IPS DF 4.7 (cell line): ENCODE measurements around the gene DLG1.

Experiments
- DNase-seq: peaks from one replicate; pipeline ENCODE4 v3.0.0-alpha.2; 2013; ENCODE audit warnings: low spot score; ENCODE audit errors: extremely low read depth

Gene DLG1

DNA sequence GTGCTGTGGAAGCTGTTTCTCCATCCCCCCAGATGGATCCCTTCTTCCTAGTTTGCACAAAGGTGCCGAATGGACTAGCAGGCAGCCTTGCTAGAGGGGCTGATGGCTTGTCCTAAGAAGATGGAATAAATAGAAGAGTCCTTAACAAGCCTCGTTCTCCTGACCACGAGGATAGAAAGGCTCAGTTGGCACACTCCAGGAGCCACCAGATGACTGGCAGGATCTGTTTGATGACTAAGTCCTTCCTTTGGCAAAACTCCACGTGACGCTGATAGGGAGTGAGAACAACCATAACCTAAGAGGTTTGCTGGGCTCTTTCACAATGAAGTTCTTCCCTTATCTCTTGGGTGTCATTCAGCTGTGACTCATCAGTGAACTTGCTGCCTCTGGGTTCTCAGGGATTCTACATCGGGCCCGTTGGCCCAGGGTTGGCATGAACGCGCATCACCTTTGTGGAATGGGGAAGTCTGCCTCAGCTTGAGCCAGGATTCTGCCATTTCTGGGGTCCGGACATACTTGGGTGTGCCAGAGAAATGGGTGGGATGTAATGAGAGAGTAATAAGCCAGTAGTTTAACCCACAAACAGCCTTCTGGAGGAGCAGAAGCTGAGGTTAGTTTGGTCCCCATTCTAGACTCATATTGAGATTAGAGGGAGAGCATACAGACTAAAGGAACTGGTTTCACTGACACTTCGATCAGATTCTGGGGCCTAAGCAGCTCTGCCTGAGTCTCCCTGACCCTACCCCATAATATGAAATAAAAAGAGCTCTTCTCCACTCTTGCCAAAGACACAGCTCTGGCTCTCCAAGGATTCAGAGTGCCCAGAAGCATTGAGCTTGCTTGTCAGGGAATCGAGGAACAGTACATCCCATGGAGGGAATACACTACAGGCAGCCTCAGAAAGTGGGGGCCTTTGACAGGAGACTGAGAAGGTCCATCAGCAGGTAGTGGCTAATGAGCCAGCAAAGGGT lies 266.8 kb downstream of the DLG1 start:
- DNase-seq = no peak

DNA sequence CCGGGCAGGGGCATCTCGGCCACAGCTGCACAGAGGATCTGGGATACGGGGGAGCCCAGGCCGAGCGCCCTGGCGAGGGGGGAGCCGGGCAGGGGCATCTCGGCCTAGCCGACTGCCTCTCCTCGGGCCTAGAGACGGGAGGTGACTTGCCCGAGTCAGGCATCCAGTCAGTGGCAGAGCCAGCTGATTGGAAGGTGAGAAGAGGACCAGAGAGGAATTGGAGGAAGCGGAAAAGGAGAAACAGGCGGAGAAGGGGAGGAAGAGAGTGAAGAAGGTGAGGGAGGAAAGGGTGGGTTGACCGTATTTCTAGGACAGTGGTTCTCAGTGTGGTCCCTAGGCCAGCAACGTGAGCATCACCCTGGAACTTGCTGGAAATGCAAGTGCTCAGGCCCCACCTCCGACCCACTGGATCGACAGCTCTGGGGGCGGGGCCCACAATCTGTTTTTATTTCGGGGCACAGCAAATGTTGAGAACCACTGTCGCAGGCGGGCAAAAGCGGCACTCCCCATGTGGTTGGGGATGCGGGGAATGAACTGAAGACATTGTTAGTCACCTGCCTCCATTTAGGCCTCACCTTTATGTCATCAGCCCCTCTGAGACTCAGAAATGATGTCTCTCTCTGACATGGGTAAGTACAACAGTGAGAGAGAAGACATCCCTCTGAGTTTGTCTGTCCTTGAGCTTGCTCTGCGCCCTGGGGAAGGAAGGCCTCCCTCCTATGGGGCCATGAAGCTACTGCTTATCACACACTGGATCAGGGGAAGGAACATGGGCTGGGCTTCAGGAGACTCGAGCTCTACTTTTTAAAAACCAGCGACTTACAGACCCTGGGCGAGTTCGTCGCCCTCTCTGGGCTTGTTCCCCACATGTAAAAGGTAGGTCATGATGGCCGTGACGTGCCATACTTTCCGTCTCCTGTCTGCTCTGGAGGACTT lies 267.8 kb downstream of the DLG1 start:
- DNase-seq = no peak

DNA sequence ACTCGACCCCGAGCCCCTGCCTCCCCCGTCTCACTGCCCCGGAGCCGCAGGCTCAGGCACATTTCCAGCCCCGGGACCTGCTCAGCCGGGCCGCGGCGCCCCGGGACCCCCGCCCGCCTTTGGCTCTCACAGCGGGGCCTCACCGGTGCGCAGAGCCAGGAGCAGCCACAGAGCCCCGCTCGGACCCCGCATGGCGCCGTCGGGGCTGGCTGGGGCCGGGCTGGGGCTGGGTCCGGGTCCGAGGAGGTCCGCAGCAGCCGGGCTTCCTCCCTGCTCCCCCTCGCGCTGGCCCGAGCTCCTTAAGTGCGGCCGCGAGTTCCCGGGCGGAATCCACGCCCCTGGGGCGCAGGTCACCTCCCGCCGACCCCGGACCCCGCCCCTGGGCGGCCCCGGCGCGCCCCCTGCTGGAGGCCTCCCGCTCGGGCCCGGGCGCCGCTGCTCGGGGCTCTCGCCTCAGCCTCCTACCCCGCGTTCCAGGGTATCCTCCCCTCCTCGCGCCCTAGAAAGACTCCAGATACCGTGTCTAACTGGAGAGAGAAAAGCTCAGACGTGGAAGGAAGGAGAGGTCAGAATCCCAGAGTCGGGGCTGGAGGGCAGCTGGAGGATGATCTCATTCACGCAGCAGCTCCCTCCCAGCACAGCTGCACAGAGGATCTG lies 268.8 kb downstream of the DLG1 start, which contains the start of gene MELTF:
TSS of gene MELTF (minus strand) at position 307 of the 657 bp plus-strand sequence. CDS start at position 192, 115 bp downstream.
- DNase-seq = no peak

DNA sequence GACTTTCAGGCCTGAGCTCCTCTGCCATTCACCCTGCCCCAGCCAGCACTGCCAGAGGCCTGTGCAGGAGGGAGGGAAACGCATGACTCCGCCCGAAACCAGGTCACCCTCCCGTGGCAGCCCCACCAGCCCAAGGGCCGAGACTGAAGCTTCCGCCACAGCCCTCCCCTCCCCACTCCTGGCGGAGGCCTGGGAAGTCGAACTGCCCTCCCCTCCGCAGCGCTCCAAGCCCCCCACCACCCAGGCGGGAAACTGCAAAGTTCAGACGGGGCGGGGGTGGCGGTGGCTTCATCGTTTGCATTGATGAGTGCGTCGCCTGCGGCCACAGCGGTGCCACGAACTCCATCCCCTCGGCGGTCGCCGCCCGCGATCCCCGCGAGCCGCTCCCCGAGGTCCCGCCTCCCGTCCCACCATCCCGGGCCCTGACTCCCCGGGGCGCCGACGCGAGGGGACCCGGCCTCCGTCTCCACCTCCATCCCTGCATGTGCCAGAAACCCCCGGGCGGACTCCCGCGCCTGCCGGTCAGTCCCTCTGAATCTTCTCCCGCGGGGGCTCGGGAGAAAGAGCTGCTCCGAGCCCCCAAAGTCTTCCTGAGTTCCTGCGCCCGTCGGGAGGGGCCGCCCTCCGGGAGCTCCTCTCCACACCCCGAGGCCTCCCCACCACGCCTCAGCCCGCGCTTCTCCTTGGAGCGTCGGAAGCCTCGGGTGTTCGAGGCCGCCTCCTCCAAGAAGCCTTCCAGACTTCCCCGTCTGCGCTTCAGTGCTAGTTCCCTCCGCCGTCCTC lies 269.5 kb downstream of the DLG1 start:
- DNase-seq = no peak

DNA sequence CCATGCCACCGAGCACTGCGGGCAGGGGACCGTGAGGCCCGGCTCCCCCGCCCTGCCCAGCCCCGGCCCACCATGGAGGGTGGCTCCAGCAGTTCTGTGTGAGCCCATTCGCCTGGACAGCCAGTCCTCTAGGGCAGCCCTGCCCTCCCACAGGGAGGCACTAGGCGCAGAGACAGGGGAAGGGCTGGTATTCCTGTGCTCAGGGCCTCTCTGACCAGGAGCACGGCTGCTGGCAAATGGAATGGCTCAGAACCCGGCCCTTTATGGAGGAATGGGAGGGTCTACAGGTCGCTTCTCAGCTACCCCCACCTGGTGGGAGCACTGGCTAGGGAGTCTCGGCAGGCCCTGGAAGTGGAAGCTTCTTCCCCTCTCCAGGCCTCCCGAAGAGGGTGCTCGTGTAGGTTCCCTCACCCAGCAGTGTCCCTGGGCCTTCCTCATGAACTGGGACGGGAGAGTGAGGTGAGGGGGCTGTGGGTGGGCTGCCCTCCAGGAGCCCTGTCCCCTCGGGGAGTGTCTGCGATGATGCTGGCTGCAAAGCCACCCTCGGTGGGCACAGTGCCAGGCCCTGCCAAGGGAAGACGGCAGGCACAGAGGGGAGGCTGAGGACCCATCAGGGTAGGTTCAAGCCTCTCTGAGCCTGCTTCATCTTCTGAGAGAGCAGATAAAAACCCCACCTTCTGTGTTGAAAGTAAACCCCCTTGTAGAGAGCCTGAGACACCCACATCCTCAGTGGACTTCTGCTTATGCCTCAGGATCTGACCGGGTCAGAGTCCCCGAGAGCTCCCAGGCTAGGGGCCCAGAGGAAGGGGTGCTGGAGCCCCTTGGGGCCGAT lies 270.3 kb downstream of the DLG1 start:
- DNase-seq = no peak

DNA sequence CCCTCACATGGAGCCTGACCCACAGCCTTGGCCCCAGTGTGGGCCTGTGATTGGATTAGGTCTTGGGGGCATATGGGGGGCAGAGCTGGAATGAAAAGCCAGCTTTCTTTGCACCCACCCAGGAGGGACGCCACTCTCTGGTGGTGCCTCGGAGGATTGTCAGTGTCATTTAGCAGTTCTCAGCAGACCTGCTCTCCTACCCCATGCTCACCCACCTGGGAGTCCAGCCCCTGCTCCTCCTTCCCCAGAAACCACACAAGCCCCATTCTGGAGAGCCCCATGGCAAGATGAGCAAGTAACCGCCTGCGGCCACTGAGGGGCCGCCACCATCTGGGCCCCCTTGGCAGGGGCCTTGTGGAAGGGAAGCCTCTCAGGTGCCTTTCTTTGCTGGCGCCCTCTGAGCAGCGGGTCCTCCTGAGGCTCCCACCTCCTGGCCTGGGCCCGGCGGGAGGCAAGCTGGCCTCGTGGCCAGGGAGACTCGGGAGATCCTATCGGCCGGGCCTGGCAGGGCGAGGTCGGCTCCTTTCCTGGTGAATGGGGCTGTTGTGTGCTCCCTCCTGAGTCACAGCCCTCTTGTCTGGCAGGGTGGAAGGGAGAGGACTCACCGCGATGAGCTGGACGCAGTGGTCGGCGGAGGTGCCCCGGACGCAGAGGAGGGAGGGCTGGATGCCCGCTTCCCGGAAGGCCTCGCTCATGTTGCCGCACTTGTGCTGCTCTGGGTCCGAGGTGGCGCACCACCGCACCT lies 271.1 kb downstream of the DLG1 start:
- DNase-seq = no peak

DNA sequence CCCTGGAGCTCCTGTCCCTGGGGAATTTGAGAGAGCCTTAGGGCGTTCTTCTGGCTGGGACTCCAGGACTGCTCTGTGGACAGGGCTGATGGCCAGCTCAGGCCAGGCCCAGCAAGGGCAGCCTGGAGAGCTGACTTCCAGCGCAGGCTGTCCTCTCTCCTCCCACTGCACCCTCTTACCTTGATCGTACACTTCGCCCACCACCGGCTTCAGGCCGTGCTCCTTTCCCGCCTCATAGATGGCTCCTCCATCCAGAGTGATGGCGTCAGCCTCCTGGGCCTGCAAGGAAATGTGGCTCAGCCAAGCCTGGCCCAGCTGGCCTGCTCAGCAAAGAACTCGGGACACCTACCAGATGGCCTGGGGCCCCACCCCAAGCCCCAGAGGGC lies 271.9 kb downstream of the DLG1 start:
- DNase-seq = no peak

DNA sequence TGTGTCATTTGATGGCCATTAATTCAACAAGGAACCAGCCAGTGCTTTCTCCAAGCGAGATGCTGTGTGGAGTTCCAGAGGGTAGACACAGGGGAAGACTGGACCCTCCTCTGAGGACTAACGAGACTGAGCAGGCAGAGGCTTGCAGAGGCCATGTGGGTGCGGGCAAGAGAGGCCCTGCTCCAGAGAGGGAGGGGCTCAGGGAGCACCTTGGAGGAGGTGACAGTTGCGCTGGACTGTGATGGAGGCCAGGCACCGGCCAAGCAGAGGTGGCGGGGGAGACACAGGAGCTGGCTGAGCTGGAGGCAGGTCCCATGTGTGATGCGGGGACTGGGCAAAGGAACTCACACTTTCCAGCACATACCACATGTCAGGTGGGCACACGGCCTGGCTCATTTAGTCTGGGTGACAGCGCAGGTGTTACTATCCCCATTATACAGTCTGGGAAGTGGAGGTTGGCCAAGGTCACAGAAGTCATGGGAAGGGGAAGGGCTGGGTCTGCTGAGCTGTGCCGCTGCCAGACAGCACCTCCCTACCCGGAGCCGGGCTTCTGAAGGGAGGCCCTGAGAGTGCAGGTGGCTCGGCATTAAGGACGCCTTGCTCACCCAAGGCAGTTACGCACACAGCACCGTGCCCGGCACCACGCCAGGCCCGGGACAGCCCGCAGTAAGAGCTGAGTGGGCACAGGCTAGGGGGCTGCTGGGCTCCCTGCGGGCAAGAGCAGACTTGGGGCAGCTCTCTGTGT lies 272.5 kb downstream of the DLG1 start:
- DNase-seq = no peak

DNA sequence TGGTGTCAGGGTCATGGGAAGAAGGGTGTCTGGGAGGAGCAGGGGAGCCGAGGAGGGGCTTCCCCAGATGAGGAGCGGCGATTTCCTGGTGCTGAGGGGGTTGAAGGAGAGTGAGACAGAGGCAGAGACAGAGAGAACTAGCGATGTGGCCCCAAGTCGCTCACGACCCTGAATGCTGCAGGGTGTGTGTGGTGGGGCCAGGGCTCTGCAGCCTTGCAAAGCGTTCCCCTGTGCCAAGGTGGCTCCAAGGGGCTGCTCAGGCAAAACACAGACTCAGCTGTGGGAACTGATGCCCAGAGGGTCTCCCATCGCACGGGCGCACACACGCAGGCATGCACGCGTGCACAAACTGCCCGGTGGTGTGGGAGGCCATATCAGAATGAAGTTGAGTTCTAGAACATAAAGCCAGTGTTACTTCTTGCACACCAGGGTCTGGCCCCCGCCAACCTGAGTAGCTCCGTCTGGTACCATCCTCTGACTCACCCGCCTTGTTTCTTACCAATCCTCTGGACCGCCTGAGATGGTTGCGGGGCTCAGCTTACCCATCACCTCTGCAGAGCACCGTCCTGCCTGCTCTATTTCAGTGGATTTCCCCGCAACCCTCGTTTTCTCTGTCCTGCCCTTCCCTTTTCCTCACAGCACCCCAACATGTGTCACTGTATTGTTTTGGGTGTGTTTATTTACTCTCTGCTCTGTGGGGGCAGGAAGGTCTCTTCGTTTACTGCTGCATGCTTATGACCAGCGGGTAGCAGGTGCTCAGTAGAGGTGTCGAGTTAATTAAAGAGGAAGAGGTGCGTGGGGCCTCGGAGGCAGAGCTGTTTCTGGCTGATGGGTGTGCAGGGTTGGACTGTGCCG lies 273.3 kb downstream of the DLG1 start:
- no peak for DNase-seq

DNA sequence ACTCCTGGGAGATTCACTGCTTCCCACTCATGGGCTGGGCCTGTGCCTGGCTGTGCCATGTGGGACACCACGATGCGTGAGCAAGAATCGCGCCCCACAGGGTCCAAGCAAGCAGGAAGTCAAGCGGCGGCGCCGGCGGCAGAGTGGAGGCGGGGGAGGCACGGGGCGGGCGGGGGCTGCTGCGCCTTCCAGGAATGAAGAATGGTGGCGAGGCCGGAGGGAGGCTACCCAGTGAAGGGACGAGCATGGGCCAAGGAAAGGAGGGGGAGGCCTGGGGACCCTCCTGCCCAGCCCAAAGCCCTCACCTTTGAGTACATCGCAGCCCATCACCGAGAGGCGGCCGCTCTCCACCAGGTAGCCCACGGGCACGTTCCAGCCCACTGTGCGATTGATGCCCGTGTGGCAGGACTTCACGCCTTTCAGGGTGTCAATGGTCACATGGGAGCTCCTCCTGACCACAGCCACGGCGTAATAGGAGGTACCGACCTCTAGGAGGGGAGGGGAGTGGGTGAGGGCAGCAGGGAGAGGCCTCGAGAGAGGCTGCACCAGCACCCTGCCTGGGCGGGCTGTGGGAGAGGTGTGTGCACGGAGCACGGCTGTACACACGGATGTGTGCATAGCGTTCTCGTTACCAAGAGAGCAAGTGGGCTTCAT lies 274.3 kb downstream of the DLG1 start:
- DNase-seq = no peak

DNA sequence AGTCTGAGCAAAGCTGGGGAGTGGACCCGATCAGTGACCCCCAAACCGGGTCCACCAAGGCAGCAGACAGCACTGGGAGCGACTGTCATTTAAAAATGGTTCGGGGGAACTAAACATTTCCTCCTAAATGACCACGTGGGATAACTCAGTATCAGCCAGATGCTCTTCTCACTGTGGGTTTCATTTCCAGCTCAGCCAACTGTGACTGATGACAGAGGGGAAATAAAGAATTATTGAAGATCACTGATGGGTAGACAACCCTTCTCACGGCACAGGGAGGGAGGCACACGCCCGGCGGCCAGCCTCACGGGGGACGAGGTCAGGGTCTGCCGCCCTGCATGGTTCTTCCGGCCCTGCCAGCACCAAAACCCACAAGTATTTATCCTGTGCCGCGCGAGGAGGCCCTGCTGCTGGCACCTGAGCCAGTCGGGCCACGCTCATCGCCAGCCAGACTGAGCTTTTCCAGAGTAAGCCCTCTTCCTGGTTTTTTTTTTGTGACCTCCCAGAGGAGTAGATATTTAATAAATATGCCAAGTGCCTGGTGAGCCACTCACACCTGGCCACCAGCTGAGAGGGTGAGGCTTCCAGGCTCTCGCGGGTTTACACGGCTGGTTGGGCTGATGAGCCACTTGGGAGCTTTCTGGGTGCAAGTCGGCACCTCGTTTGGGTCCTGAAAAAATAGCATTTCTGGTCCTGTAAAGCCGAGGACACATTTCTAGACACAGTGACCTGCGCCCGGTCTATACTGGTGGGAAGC lies 275.0 kb downstream of the DLG1 start:
- no peak for DNase-seq

DNA sequence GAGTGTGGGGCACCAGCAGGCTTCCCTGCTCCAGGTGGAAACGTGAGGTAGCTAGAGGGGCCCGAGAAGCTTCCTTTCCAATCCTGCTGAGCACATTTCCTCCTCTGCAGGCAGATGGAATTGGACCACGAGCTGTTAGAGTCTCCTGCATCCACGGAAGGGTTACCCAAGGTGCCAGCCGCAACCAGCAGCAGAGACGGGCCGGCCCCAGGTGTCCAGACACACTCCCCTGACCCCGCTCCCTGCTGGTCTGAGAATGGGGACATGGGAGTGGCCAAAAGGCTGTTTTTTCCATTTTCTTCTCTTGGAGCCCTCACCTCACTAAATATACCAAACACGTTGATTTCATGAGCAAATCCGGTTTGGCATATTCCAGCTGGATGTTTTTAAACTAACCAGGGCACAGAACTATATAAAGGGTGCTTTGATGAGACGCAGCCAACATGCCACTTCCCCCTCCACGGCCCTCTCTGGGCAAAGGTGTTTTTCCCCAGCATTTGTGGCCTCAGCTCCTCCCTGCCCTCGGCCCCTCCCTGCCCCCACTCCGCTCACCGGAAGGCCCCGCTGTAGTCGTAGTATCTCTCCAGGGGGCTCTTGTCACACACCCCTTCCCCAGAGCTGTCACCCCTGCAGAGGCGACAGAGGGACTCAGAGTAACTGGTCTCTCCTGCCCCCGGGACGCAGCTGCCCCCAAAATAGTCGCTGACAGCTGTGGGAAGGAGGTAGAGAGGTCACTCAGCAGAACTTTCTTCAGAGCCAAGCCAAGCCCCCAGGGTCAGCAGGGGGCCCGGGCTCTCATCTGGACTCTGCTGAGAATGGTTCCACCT lies 275.8 kb downstream of the DLG1 start:
- DNase-seq = no peak

DNA sequence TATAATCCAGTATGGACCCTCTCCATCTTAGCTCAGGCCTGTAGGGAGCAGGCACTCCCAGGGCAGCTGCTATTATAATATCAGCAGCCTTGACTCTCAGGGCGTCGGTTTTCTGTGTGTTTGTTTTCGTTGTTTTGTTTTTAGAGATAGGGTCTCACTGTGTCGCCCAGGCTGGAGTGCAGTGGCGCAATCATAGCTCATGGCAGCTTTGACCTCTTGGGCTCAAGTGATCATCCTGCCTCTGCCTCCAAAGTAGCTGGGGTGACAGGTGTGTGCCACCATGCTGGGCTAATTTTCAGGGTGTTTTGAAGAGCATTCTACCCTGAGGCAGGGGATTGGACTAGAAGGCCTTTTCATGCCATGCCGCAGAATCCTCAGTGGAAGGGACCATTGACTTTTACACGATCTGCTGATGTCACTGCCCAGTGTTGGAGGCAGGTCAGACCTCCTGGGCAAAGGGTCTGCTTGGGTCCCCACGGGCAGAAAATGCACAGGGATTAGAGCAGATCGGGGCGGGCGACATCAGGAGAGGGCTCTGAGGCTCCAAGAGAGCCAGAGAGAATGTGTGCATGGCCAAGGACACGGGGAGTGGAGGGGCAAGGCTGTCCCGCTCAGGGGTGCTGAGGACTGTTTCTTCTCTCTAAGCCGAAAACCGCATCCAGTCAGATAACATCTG lies 276.5 kb downstream of the DLG1 start:
- no peak for DNase-seq

DNA sequence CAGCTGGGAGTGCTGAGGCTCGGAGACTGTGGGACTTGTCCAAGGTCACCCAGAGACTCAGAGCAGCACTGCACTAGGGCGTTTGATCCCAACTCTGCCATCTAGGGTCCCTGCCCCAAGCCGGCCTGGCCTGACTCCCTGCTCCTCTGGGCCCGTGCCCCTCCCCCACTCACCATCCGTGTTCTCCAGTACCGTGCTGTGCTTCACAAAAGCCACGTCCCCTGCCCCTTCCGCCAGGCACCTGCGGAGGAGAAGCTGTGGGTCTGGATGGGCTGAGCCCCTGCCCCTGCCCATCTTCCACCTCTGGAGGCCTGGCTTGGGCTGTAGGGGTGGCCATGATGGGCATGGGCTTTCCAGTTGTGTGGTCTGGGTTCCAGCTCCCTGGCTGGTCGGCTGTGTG lies 277.2 kb downstream of the DLG1 start:
- DNase-seq = no peak

DNA sequence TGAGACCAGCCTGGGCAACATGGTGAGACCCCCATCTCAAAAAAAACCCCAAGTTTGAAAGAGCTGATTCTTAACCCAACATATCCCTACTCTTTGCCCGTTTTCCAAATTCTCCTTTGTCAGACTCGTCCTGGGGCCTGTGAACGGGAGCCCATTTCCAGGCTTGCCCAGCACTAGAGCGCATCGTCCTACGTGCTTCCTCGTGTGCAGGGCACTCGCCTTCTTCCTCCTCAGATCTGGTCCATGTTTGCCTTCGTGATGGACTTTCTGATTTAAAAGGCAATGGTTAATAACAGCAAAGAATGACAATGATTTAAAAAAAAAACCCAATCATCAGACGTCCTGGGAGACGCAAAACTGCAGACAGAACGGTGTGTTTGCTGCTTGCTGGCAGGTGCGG lies 278.9 kb downstream of the DLG1 start:
- no peak for DNase-seq
